GM18861 (cell line): ENCODE measurements around the gene ADARB1.

Experiments used
- ATAC-seq: cut with Tn5 transposase; IDR thresholded peaks from one replicate; pipeline ENCODE4 v1.9.1; 2021; ENCODE audit not compliant: unreplicated experiment

ADARB1 gene

DNA sequence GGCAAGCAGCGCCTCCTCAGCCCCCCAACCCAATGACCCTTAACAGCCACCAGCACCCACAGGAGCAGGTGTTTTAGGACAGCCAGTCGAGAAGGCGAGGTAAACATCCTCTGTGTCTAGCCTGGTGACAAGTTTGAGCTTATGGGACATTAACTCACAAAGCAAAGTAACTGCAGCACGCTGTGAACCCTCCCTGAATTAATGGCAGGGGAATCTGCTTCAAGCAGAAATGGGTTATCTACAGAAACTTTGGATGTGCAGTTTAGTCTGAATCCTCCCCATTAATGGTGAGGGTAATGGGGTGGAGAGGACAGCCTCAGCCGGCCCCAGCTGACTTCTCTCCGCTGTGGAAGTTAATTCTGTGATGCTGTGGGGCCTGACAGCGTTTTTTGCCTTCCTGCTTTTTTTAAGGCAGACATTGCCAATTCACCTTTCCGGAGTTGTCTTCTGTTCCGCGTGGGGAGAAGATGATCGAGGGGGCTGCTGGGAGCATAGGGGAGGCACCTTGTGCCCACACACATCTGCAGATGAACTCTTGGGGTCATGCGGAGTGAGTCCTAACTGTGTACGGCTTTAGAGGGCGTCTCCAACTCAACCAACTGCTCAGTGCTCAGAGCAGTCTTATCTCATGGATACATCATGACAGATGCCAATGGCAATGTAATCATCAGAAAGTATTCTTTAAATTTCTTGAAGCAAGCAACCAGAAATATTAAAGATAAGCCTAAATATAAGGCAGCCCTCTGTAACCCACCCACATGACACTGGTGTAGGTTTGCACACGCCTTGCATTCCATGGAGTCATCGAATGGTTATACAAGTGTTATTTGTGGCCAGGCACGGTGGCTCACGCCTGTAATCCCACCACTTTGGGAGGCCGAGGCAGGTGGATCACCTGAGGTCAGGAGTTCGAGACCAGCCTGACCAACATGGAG lies 172.3 kb downstream of the ADARB1 start:
- ATAC-seq: no peak

DNA sequence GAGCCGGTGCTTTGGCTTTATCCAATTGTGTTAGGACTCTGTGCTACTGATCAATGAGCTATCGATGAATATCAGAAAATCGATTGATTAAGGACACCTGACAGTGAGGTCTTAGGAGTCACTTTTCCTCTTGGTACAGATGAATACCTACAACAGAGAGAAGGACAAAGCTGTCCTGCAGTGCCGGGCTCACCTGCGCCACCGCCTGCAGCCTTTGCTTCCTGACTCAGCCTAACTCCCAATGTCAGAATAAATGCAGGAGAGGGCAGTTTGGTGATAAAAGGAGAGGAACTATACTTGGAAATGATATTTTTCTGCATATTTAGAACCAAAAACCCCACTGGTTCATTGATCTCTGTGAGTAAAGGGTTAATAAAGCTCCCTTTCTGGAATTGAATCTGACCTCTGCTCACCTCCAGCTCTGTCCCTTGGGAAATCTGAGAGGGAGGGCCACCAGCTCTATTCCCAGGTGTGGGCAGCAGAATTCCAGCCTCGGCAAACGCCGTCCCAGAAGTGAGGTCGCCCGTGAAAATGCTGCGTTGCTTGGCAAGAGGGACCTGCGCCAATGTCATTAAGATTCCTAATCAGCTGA lies 174.0 kb downstream of the ADARB1 start:
- no peak for ATAC-seq

DNA sequence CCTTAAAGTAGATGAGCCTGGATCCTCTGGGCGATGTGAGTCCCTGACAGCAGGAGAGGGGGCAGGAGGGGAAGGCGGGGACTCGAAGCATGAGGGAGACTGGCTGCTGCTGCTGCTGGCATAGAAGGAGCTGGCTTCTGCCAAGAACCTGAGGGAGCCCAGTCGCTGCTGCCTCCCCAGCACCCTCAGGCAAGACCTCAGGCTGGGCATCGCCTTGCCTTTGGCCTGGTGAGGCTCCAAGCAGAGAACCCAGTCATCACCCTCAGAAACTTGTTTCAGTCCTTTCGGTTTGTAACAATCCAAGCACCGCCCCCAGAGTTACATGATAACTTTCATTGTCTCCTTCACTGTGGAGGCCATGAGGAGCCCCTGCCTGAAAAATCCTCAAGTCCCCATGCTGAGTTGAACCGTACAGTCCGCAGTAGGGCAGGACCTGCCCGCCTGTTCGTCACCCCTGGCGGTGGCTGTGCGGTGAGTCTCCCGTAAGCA lies 174.6 kb downstream of the ADARB1 start:
- no peak for ATAC-seq

GRCh38 chr21:45249626-45250025 lies 175.2 kb downstream of the ADARB1 start:
- ATAC-seq: no peak

DNA sequence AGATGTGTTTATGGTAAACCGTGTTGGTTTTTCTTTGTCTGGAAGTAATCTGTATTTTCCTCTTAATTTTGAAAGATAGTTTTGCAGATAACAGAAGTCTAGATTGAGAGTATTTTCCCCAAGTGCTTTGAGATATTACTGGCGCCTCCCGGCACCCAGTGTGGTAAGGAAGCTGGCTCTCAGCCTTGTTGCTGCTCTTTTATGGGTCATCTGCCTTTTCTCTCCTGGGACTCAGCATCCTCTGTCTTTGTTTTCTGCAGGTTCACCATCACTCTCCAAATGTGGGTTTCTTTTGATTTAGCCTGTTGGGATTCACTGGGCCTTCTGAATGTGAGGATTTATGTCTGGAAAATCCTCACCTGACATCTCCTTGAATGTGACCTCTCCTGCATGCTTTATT lies 175.9 kb downstream of the ADARB1 start:
- ATAC-seq: no peak

- no peak for ATAC-seq
These were observed 176.7 kb downstream of the ADARB1 start for GRCh38 chr21:45250914-45251634.

- ATAC-seq: no peak
These were observed 177.5 kb downstream of the ADARB1 start for GRCh38 chr21:45251635-45252447.

DNA sequence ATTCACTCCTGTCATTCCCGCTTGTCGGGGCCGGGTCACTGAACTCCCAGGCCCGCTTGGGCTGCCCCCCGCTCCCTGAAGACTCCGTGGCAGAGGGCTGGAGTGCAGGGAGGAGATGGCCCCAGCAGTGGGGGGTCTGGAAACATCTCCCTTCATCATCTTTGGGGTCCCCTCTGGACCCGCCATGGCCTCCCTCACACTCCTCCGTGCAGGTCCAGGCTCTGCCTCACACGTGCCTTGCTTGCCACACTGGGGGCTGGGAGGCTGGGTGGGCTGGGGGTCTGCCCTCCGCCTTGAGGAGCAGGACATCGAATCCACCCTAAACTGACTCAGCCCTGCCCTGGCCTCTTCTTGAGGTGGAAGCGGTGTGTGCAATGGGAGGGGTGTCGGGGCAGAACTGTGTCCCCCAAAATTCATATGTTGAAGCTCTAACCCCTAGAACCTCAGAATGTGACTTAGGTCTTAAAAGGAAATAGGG lies 178.1 kb downstream of the ADARB1 start:
- no peak for ATAC-seq

DNA sequence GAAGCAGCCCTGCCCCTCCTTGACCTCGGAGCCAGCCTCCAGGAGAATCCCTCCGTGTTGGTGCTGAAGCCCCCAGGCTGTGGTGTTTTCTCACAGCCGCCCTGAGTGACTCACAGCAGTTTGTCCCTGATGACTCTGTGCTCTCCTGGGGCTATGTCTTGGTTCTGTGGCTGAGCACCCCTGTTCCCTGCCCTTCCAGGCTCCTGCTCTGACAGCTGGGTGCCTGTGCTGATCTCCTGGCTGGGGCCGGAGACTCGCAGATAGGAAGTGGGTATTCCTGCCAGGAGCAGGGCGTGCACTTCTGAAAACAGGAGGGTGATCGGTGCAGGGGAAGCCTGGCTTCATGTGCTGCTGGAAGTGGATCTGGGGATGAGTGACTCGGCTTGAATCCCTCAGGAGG lies 178.8 kb downstream of the ADARB1 start:
- ATAC-seq: no peak

GRCh38 chr21:45253633-45254459 lies 179.5 kb downstream of the ADARB1 start:
- ATAC-seq: no peak

GRCh38 chr21:45254460-45254930 lies 180.1 kb downstream of the ADARB1 start:
- ATAC-seq: no peak

GRCh38 chr21:45255381-45256020 lies 181.1 kb downstream of the ADARB1 start:
- ATAC-seq: no peak

GRCh38 chr21:45256021-45256911 lies 181.9 kb downstream of the ADARB1 start:
- no peak for ATAC-seq

DNA sequence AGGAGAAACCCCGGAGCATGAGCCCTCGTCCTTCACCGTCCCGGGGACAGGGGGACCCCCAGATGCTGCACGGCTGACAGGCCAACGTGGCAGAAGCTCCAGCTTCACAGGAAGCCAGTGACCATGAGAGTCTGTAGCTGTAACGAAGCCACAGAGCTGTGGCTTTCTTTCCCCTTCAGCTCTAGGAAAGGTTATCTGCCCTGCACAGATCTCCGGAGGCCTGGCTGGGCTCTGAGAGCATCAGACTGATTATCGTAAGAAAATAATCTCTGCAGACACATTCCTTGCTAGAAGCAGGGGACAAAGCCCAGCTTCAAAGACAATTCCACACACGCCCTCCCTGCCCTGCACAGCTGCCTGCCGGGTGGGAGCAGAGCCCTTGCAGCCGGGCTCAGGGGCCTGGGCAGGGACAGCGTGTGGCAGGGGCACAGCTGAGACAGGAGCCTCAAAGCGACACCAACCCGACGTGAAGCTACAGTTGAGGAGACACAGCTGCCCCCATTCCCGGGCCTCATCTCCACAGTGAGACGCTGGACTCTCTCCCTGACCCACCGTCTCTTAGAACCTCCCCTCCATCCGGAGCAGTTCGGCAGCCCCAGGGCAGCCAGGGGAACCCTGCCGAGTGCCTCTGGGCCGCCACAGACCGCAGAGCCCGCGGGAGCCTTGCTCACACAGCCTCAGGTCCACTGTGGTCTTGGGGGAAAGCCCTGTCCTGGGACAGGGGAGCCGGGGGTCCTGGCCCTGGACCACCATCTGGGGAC lies 182.7 kb downstream of the ADARB1 start:
- no peak for ATAC-seq

DNA sequence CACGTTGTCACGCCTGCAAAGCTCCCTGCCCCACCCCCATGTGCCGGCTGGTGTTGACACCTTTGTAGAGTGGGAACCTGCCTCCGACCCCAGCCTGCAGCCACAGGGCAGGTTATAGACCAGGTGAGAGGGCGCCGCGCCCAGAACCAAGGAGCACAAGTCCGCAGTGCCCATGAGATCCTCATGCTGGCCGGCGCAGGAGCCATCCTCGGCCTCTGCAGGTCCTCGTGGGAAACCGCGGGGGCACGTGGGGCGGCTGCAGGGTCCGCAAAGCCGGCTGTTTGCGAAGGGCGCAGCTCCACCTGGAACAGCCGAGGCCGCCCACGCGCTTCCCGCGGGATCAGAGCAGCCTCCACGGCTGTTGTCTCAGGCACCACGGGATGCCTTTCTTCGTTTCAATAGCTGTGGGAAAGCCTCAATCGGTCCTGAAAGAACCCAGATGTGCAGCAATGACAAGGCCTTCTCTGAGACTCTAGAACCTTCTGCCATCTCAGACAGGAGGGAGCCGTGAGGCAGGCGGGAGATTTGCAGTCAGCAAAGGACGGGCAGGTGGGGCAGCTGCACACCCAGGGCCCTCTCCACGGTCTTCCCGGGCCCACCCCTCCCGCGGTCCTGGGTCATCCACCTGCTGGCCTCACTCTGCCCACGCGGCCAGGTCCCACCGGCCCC lies 183.4 kb downstream of the ADARB1 start:
- no peak for ATAC-seq

- ATAC-seq: no peak
These were observed 184.1 kb downstream of the ADARB1 start for GRCh38 chr21:45258466-45258865.
